ENCODE results near the gene ASCL4. TPM values are rescaled to one million over a fixed set of nuclear protein-coding genes. Genes with fewer than 3 reads are reported as not detected.

ASCL4 gene
- total RNA-seq, 1 donor from 2014 or later, result not detected

DNA sequence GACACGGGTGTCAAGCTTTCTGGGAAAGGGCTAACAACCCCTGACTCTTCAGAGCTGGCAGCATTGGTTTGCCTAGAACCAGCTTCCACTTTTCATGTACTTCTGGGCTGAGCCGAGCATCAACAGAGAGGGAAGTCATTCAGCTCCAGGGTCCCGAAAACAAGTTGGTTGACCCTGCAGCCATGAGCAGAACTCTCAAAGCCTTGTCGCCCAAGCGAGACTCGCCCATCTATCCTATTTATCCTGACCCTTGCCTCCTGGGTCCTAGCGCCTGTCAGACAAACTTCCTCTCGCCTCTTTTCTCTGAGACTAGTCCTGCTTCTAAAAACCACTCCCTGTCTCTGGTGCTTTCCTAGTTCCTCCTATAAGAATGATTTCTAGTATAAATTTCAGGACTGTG is 47.9 kb downstream of the ASCL4 start:
- TF ChIP-seq, protein P1, sequence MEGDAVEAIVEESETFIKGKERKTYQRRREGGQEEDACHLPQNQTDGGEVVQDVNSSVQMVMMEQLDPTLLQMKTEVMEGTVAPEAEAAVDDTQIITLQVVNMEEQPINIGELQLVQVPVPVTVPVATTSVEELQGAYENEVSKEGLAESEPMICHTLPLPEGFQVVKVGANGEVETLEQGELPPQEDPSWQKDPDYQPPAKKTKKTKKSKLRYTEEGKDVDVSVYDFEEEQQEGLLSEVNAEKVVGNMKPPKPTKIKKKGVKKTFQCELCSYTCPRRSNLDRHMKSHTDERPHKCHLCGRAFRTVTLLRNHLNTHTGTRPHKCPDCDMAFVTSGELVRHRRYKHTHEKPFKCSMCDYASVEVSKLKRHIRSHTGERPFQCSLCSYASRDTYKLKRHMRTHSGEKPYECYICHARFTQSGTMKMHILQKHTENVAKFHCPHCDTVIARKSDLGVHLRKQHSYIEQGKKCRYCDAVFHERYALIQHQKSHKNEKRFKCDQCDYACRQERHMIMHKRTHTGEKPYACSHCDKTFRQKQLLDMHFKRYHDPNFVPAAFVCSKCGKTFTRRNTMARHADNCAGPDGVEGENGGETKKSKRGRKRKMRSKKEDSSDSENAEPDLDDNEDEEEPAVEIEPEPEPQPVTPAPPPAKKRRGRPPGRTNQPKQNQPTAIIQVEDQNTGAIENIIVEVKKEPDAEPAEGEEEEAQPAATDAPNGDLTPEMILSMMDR (IDR thresholded peaks at IDR 0.05), result no peak
- Histone ChIP-seq H3K27me3 (no peaks in the 10 kb centered on the region), H3K9me3 (peaks cover 0 to 8% of the 10 kb centered on the region in 2 donors), H3K27ac (no peak overlapping the region), H3K4me1 (no peaks in the 10 kb centered on the region), H3K4me3 (no peak overlapping the region), H3K36me3 (no peaks in the 10 kb centered on the region)
- intact Hi-C loops (cut with DNase I), result no loop called here
- DNase-seq (ENCODE audit: low spot score in 2 of 2), result no peak

Other genes with a start within 250 kb of the ASCL4 start
- 57.3 TPM for gene PWP1, start 88.9 kb upstream of the ASCL4 start, total RNA-seq
- gene PRDM4, start 13.6 kb upstream of the ASCL4 start, total RNA-seq, result 7.3 TPM